Mammary epithelial cell (primary cell): ENCODE results near the gene CDC73.

Experiments used
- CTCF ChIP-seq, 2 donors: IDR thresholded peaks in 1 of 2; conservative IDR thresholded peaks in 1 of 2; 2 replicates each; pipeline ENCODE4 v1.5.1; 2011 to 2012; ENCODE audit warnings: inconsistent platforms in 2 of 2, low read length in 2 of 2, mild to moderate bottlenecking in 2 of 2, control low read depth in 1 of 2, low read depth in 1 of 2; ENCODE audit not compliant: insufficient read depth in 1 of 2; ENCODE audit errors: extremely low read depth in 1 of 2
- EZH2 ChIP-seq: IDR thresholded peaks from 2 replicates; pipeline ENCODE4 v1.6.1; 2012; ENCODE audit warnings: low read length, inconsistent platforms, borderline replicate concordance

- TF ChIP-seq EZH2 (no peak), CTCF (conservative IDR thresholded peaks at IDR 0.05 in 1 of 2, IDR thresholded peaks at IDR 0.05 in 1 of 2; ENCODE audit: extremely low read depth in 1 of 2, insufficient read depth in 1 of 2, low read depth in 1 of 2, low read length in 2 of 2) (no peak)
Observed at GRCh38 chr1:193201021-193201420, 79.2 kb downstream of the CDC73 start.
